Erythroblast (primary cell): Measurements from ENCODE around the gene TSPOAP1.

Experiments used
- GATA1 ChIP-seq: IDR thresholded peaks from 2 replicates; pipeline ENCODE4 v1.6.1; 2011; ENCODE audit warnings: low read depth, mild to moderate bottlenecking, control low read depth, low read length, moderate library complexity
- POLR2A ChIP-seq: IDR thresholded peaks from 2 replicates; pipeline ENCODE4 v1.6.1; 2011; ENCODE audit warnings: mild to moderate bottlenecking, low read length

DNA sequence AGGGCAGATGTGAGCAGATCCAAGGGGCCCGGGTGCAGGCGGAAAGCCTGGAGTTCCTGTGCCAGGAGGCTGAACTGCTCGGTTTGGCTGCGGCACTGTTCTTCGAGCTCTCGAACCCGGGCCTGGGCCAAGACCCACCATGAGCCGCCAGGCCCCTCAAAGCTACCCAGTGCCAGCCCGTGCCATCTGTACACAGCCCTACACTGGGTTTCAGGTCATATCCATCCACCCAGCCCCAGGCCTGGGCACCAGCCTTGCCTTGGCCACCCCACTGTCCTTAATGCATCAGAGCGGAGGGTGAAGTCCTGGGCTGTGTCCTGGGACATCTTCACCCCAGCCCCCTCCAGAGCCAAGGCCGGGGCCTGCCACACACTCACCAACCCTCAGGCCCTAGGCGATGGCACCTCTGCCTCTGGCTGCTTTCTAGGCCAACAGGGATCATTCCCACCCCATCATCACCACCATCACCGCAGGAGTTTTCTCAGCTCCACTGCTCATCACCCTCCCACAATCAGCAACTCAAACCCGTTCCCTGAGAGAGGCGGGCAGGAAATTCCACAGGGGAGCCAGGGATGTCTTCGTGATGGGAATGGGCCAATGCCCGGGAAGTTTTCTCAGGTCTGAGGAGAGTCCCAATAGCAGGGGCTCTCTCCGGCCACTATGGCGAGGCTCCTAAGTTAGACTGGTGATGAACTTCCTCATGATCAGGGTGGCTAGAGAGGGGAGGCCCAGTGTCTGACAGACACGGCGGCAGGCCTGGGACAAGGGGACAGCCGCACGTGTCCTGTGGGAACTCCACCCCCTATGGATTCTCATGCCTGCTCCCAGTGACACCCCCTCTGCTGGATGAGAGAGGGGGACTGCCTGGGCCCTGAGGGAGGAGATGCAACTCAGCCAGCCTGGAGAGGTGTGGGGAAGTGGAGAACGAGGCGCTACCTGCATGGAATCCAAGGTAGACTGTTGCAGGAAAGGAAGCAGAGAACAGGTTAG, 9.1 kb downstream of the TSPOAP1 start:
- TF ChIP-seq POLR2A (no peak), GATA1 (no peak)
